ENCODE results near the gene UBE2D2. TPM values are rescaled to one million over a fixed set of nuclear protein-coding genes. Genes with fewer than 3 reads are reported as not detected.
"Not testable (repeated sequence)": the region's sequence is repeated elsewhere in the genome, so short reads cannot be mapped to it uniquely, and the experiment has no call there.

The UBE2D2 gene
- polyA plus RNA-seq, 3 donors, result 41.2 to 167 (median 133) TPM

DNA sequence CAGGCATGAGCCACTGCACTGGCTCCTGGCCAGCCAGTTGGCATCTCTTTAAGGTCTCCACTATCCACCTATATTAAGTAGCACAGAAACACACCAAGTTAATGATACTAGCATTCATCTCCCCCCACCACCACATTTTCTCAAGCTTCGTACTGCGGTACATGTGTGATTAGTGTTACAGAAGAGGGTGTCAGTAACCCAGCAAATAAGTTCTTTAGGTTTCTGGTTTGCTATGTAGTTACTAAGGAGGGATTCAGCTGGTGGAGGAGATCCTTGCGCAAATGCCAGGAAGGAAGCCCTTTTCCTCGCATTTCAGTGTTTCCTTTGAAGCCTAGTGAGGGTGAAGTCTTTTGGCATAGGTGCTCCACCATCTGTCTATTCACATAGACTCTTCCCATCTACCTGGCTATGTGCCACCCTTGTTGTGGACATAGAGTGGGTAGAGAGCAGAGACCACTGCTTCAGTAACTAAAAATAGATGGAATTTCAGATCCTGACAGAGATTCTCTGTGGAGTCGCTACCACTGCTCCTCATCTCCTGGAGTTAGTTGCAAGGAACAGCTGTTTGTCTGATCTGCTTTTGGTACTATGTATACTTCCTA is 16.7 kb downstream of the UBE2D2 start:
- WGBS (ENCODE audit: insufficient coverage), result no CpG with 5 or more reads among the region's 5 CpGs
- Histone ChIP-seq H3K9me3 (replicated peaks in 1 of 2; ENCODE audit: control insufficient read depth in 1 of 2, insufficient read depth in 1 of 2, low read length in 2 of 2) (no peaks in the 10 kb centered on the region), H3K79me2 (ENCODE audit: insufficient read depth, low read length) (peaks cover 99% of the 10 kb centered on the region), H3K36me3 (replicated peaks in 1 of 2; ENCODE audit: control insufficient read depth in 1 of 2, insufficient read depth in 2 of 2, low read length in 2 of 2) (peaks cover 6 to 8% of the 10 kb centered on the region in 2 donors), H4K20me1 (ENCODE audit: insufficient read depth, low read length) (peaks cover 100% of the 10 kb centered on the region), H3K27me3 (ENCODE audit: control insufficient read depth in 2 of 2, insufficient read depth in 2 of 2, low read length in 2 of 2) (no peaks in the 10 kb centered on the region), H3K4me2 (replicated peaks; ENCODE audit: extremely low read depth, low read length, poor library complexity, severe bottlenecking) (no peak overlapping the region), H3K4me3 (replicated peaks in 1 of 3; ENCODE audit: low read depth in 2 of 3, low read length in 3 of 3) (no peak overlapping the region), H3K9ac (ENCODE audit: insufficient read depth, low read length, poor library complexity, severe bottlenecking) (no peak overlapping the region), H2AFZ (ENCODE audit: insufficient read depth, low read depth, low read length, poor library complexity, severe bottlenecking) (no peak overlapping the region), H3K27ac (ENCODE audit: low read depth in 1 of 2, low read length in 2 of 2) (peak overlapping the region in 1 of 2 donors; percentile 7), H3K4me1 (ENCODE audit: control insufficient read depth in 1 of 2, insufficient read depth in 2 of 2, low read length in 2 of 2) (no peaks in the 10 kb centered on the region)
- TF ChIP-seq, protein P1, sequence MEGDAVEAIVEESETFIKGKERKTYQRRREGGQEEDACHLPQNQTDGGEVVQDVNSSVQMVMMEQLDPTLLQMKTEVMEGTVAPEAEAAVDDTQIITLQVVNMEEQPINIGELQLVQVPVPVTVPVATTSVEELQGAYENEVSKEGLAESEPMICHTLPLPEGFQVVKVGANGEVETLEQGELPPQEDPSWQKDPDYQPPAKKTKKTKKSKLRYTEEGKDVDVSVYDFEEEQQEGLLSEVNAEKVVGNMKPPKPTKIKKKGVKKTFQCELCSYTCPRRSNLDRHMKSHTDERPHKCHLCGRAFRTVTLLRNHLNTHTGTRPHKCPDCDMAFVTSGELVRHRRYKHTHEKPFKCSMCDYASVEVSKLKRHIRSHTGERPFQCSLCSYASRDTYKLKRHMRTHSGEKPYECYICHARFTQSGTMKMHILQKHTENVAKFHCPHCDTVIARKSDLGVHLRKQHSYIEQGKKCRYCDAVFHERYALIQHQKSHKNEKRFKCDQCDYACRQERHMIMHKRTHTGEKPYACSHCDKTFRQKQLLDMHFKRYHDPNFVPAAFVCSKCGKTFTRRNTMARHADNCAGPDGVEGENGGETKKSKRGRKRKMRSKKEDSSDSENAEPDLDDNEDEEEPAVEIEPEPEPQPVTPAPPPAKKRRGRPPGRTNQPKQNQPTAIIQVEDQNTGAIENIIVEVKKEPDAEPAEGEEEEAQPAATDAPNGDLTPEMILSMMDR (IDR thresholded peaks at IDR 0.05), result no peak
- Mint-ChIP-seq H3K27ac (peak overlapping the region in 3 of 7 donors; percentile 30 to 80 (median 56)), H3K4me1 (peaks cover 28% of the 10 kb centered on the region), H3K36me3 (peaks cover 10 to 21% of the 10 kb centered on the region in 2 donors), H3K27me3 (ENCODE audit: low read depth in 3 of 3) (peaks cover 0 to 1% (median 0%) of the 10 kb centered on the region in 3 donors), H3K9me3 (peaks cover 0 to 2% (median 0%) of the 10 kb centered on the region in 7 donors), H3K4me3 (no peak overlapping the region)
- DNase-seq, result no peak
- intact Hi-C loops (cut with micrococcal nuclease), result no loop called here

DNA sequence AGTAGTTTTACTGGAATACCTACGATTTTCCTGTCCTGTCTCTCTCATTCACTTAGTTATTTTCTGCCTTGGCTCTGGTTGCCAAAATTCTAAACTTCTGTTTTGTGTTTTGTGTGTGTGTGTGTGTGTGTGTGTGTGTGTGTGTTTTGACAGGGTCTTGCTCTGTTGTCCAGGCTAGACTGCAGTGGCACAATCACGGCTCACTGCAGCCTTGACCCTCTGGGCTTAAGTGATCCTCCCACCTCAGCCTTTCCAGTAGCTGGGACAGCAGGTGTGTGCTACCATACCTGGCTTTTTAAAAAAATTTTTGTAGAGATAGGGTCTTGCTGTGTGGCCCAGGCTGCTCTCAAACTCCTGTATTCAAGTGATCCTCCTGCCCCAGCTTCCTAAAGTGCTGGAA is 17.2 kb downstream of the UBE2D2 start:
- no peak overlapping the region for H3K9ac ChIP-seq (ENCODE audit: insufficient read depth, low read length, poor library complexity, severe bottlenecking)
- Mint-ChIP-seq H3K4me1 (peaks cover 28% of the 10 kb centered on the region), H3K36me3 (peaks cover 10 to 24% of the 10 kb centered on the region in 2 donors), H3K4me3 (no peak overlapping the region), H3K27me3 (ENCODE audit: low read depth in 3 of 3) (peaks cover 0 to 1% (median 0%) of the 10 kb centered on the region in 3 donors), H3K27ac (peak overlapping the region in 2 of 7 donors; percentile 66 to 72), H3K9me3 (peaks cover 0 to 2% (median 0%) of the 10 kb centered on the region in 7 donors)
- H3K4me2 ChIP-seq (replicated peaks; ENCODE audit: extremely low read depth, low read length, poor library complexity, severe bottlenecking), result no peak overlapping the region
- peaks cover 100% of the 10 kb centered on the region for H4K20me1 ChIP-seq (ENCODE audit: insufficient read depth, low read length)
- no CpG with 5 or more reads among the region's 2 CpGs for WGBS (ENCODE audit: insufficient coverage)
- H3K27ac ChIP-seq (ENCODE audit: low read depth in 1 of 2, low read length in 2 of 2), result peak overlapping the region in 1 of 2 donors; percentile 7
- no peaks in the 10 kb centered on the region for H3K27me3 ChIP-seq (ENCODE audit: control insufficient read depth in 2 of 2, insufficient read depth in 2 of 2, low read length in 2 of 2)
- no peak for DNase-seq
- H3K9me3 ChIP-seq (replicated peaks in 1 of 2; ENCODE audit: control insufficient read depth in 1 of 2, insufficient read depth in 1 of 2, low read length in 2 of 2), result no peaks in the 10 kb centered on the region
- TF ChIP-seq, protein P1 (IDR thresholded peaks at IDR 0.05), result no peak
- no peak overlapping the region for H2AFZ ChIP-seq (ENCODE audit: insufficient read depth, low read depth, low read length, poor library complexity, severe bottlenecking)
- H3K4me3 ChIP-seq (replicated peaks in 1 of 3; ENCODE audit: low read depth in 2 of 3, low read length in 3 of 3), result no peak overlapping the region
- H3K4me1 ChIP-seq (ENCODE audit: control insufficient read depth in 1 of 2, insufficient read depth in 2 of 2, low read length in 2 of 2), result no peaks in the 10 kb centered on the region
- peaks cover 99% of the 10 kb centered on the region for H3K79me2 ChIP-seq (ENCODE audit: insufficient read depth, low read length)
- peaks cover 8 to 11% of the 10 kb centered on the region in 2 donors for H3K36me3 ChIP-seq (replicated peaks in 1 of 2; ENCODE audit: control insufficient read depth in 1 of 2, insufficient read depth in 2 of 2, low read length in 2 of 2)
- intact Hi-C loops (cut with micrococcal nuclease), result no loop called here

DNA sequence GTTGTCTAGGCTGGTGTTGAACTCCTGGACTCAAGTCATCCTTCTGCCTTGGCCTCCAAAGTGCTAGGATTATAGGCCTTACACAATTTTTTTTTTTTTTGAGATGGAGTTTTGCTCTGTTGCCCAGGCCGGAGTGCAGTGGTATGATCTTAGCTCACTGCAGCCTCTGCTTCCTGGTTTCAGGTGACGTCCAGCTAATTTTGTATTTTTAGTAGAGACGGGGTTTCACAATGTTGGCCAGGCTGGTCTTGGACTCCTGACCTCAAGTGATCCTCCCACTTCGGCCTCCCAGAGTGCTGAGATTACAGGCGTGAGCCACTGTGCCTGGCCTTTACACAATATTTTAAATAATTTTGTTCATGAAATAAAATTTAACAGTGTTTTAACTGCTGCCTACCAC is 21.0 kb downstream of the UBE2D2 start:
- peaks cover 17 to 40% of the 10 kb centered on the region in 2 donors for H3K36me3 Mint-ChIP-seq
- H3K27me3 ChIP-seq (ENCODE audit: control insufficient read depth in 2 of 2, insufficient read depth in 2 of 2, low read length in 2 of 2); H3K4me1 ChIP-seq (ENCODE audit: control insufficient read depth in 1 of 2, insufficient read depth in 2 of 2, low read length in 2 of 2); H3K4me2 ChIP-seq (replicated peaks; ENCODE audit: extremely low read depth, low read length, poor library complexity, severe bottlenecking); H3K9me3 ChIP-seq (replicated peaks in 1 of 2; ENCODE audit: control insufficient read depth in 1 of 2, insufficient read depth in 1 of 2, low read length in 2 of 2); H2AFZ ChIP-seq (ENCODE audit: insufficient read depth, low read depth, low read length, poor library complexity, severe bottlenecking); H3K4me3 Mint-ChIP-seq; H3K9me3 Mint-ChIP-seq; intact Hi-C loops (cut with micrococcal nuclease); H3K27me3 Mint-ChIP-seq (ENCODE audit: low read depth in 3 of 3); H3K9ac ChIP-seq (ENCODE audit: insufficient read depth, low read length, poor library complexity, severe bottlenecking); H3K4me3 ChIP-seq (replicated peaks in 1 of 3; ENCODE audit: low read depth in 2 of 3, low read length in 3 of 3); DNase-seq: not testable (repeated sequence)
- H3K27ac ChIP-seq (ENCODE audit: low read depth in 1 of 2, low read length in 2 of 2), result peak overlapping the region in 1 of 2 donors; percentile 31
- peaks cover 100% of the 10 kb centered on the region for H4K20me1 ChIP-seq (ENCODE audit: insufficient read depth, low read length)
- H3K4me1 Mint-ChIP-seq, result peaks cover 20% of the 10 kb centered on the region
- H3K27ac Mint-ChIP-seq, result peak overlapping the region in 4 of 7 donors; percentile 37 to 82 (median 54)
- peaks cover 4 to 32% of the 10 kb centered on the region in 2 donors for H3K36me3 ChIP-seq (replicated peaks in 1 of 2; ENCODE audit: control insufficient read depth in 1 of 2, insufficient read depth in 2 of 2, low read length in 2 of 2)
- no CpG with 5 or more reads among the region's 5 CpGs for WGBS (ENCODE audit: insufficient coverage)
- H3K79me2 ChIP-seq (ENCODE audit: insufficient read depth, low read length), result peaks cover 100% of the 10 kb centered on the region

All from CD14-positive monocyte (primary cell).